ENCODE measurements around the gene PCSK4. TPM values are rescaled to one million over a fixed set of nuclear protein-coding genes. Genes with fewer than 3 reads are reported as not detected.
A peak's percentile ranks its signal among the peaks of the same experiment; 100 is the strongest.

Gene PCSK4
- total RNA-seq, 1 experiment from 2014 or later = 6.4 TPM

DNA sequence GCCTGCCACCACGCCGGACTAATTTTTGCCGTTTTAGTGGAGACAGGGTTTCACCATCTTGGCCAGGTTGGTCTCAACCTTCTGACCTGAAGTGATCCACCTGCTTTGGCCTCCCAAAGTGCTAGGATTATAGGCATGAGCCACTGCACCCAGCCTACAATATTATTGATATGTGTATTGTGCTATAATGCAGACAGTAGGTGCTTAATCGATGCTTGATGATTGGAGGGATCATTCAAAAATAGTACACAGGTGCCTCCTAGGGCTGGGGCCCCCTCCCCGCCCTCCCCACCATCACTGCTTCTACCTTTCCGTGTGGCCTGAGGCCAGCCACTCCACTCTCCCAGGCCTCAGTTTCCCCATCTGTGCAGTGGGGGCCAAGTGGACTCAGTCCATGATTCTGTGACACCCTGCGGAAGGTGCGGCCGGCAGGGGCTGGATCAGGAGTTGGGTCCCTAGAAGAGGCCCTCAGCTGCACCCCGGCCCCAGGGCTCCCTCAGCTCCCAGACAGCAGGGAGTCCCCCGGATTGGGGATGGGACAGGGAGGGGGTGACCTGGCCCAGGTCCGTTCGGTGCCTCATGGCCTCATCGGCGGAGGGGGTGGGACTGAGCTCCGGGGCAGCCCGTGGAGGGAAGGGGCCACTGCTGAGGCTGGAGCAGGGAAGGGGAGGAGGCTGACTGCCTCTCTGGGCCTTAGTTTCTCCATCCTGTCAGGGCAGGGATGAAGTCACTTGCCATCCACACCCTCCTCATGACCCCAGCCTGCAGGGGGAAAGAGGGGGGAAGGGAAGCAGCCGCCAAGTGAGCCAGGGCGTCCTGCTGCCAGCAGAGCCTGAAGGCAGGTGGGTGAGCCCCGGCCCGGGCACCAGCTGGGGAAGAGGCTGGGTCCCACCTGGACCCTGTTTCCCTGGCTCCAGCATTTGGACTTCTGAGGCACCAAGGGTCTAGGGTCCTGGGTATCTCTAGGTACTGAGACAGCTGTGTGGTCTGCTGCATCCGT, 21.5 kb upstream of the PCSK4 start:
- H3K4me1 Mint-ChIP-seq (ENCODE audit: low read depth, unreplicated experiment) = peaks cover 6% of the 10 kb centered on the region
- no peaks in the 10 kb centered on the region for H3K9me3 ChIP-seq
- H3K27ac Mint-ChIP-seq (ENCODE audit: unreplicated experiment) = no peak overlapping the region
- peaks cover 34% of the 10 kb centered on the region for H3K4me1 ChIP-seq
- H3K4me3 Mint-ChIP-seq (ENCODE audit: unreplicated experiment) = peak overlapping the region; percentile 73
- no TSS peak for BruUV-seq (replicated peaks)
- H3K36me3 ChIP-seq (ENCODE audit: control insufficient read depth, insufficient read depth, low read length) = peaks cover 1% of the 10 kb centered on the region; the same call in 1 of the 2 replicates
- H3K9me3 Mint-ChIP-seq (ENCODE audit: unreplicated experiment) = no peaks in the 10 kb centered on the region
- intact Hi-C loops (cut with micrococcal nuclease; ENCODE audit: unreplicated experiment) = loop anchor here (2.0 kb wide), 1 partner anchor 21 kb away; the partner anchor contains the start of genes PCSK4 and REEP6
- TF ChIP-seq CTCF (IDR thresholded peaks at IDR 0.05; ENCODE audit: insufficient read depth in 1 of 2, low read depth in 1 of 2, low read length in 1 of 2, severe bottlenecking in 1 of 2, unreplicated experiment in 1 of 2) = no peak
- no peaks in the 10 kb centered on the region for H3K27me3 Mint-ChIP-seq (ENCODE audit: insufficient read depth, unreplicated experiment)
- CTCF ChIA-PET = no interaction called here
- no peaks in the 10 kb centered on the region for H3K27me3 ChIP-seq (replicated peaks; ENCODE audit: control insufficient read depth, insufficient read depth, low read length)
- POLR2A ChIA-PET = no interaction called here
- peak overlapping the region; percentile 91 for H3K4me3 ChIP-seq (ENCODE audit: low read depth, low read length)
- H3K36me3 Mint-ChIP-seq (ENCODE audit: insufficient read depth, unreplicated experiment) = peaks cover 20% of the 10 kb centered on the region
- no peak for DNase-seq

- Mint-ChIP-seq H3K36me3 (ENCODE audit: insufficient read depth, unreplicated experiment) (peaks cover 27% of the 10 kb centered on the region), H3K27me3 (ENCODE audit: insufficient read depth, unreplicated experiment) (no peaks in the 10 kb centered on the region), H3K9me3 (ENCODE audit: unreplicated experiment) (no peaks in the 10 kb centered on the region), H3K4me3 (ENCODE audit: unreplicated experiment) (peak overlapping the region; percentile 29), H3K27ac (ENCODE audit: unreplicated experiment) (no peak overlapping the region), H3K4me1 (ENCODE audit: low read depth, unreplicated experiment) (peaks cover 12% of the 10 kb centered on the region)
- Histone ChIP-seq H3K4me3 (ENCODE audit: low read depth, low read length) (no peak overlapping the region), H3K4me1 (peaks cover 34% of the 10 kb centered on the region), H3K27me3 (replicated peaks; ENCODE audit: control insufficient read depth, insufficient read depth, low read length) (no peaks in the 10 kb centered on the region), H3K36me3 (ENCODE audit: control insufficient read depth, insufficient read depth, low read length) (peaks cover 1% of the 10 kb centered on the region; the same call in 1 of the 2 replicates), H3K9me3 (no peaks in the 10 kb centered on the region)
- no peak for TF ChIP-seq CTCF (IDR thresholded peaks at IDR 0.05; ENCODE audit: insufficient read depth in 1 of 2, low read depth in 1 of 2, low read length in 1 of 2, severe bottlenecking in 1 of 2, unreplicated experiment in 1 of 2)
- ChIA-PET POLR2A (no interaction called here), CTCF (no interaction called here)
- intact Hi-C loops (cut with micrococcal nuclease; ENCODE audit: unreplicated experiment) = no loop called here
- DNase-seq = no peak
- no TSS peak for BruUV-seq (replicated peaks)
These were observed 20.7 kb upstream of the PCSK4 start for GRCh38 chr19:1510807-1511206.

- DNase-seq = no peak
- BruUV-seq (replicated peaks) = no TSS peak
- Mint-ChIP-seq H3K27me3 (ENCODE audit: insufficient read depth, unreplicated experiment) (no peaks in the 10 kb centered on the region), H3K27ac (ENCODE audit: unreplicated experiment) (peak overlapping the region; percentile 40), H3K9me3 (ENCODE audit: unreplicated experiment) (no peaks in the 10 kb centered on the region), H3K4me1 (ENCODE audit: low read depth, unreplicated experiment) (peaks cover 12% of the 10 kb centered on the region), H3K4me3 (ENCODE audit: unreplicated experiment) (no peak overlapping the region), H3K36me3 (ENCODE audit: insufficient read depth, unreplicated experiment) (peaks cover 30% of the 10 kb centered on the region)
- TF ChIP-seq CTCF (IDR thresholded peaks at IDR 0.05; ENCODE audit: insufficient read depth in 1 of 2, low read depth in 1 of 2, low read length in 1 of 2, severe bottlenecking in 1 of 2, unreplicated experiment in 1 of 2) = no peak
- ChIA-PET CTCF (no interaction called here), POLR2A (no interaction called here)
- Histone ChIP-seq H3K27me3 (replicated peaks; ENCODE audit: control insufficient read depth, insufficient read depth, low read length) (no peaks in the 10 kb centered on the region), H3K9me3 (no peaks in the 10 kb centered on the region), H3K4me1 (peaks cover 34% of the 10 kb centered on the region), H3K36me3 (ENCODE audit: control insufficient read depth, insufficient read depth, low read length) (peaks cover 1% of the 10 kb centered on the region; the same call in 1 of the 2 replicates), H3K4me3 (ENCODE audit: low read depth, low read length) (no peak overlapping the region)
- intact Hi-C loops (cut with micrococcal nuclease; ENCODE audit: unreplicated experiment) = no loop called here
These were observed 20.3 kb upstream of the PCSK4 start for GRCh38 chr19:1510442-1510806.
